ENCODE measurements around the gene MBOAT2.

The MBOAT2 gene

DNA sequence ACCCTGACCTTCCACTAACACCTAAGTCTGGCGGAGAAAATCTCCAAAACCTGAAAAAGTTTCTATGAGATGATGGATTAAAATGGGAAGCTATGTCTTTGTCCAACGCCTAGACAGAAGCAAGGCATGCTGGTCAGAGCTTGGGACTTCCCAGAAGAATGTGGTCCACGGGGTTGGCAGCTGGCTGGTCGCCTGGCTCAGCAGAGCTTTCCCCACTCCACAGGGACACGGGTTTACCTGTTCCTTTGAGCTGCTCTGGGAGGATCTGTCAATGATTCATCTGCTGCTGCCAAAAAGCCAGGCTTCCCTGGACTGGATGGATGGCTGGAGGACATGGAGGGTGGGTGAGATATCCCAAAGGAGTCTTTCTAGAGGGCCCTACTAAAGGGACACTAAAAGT lies 10.8 kb downstream of the MBOAT2 start:
- no peak for DNase-seq (ENCODE audit: low spot score)
- in situ Hi-C loops (cut with MboI; ENCODE audit: low pct_unique_long_range_greater_than_20kb, low sequenced_read_pairs, unreplicated experiment) = no loop called here
- TF ChIP-seq, protein P1, sequence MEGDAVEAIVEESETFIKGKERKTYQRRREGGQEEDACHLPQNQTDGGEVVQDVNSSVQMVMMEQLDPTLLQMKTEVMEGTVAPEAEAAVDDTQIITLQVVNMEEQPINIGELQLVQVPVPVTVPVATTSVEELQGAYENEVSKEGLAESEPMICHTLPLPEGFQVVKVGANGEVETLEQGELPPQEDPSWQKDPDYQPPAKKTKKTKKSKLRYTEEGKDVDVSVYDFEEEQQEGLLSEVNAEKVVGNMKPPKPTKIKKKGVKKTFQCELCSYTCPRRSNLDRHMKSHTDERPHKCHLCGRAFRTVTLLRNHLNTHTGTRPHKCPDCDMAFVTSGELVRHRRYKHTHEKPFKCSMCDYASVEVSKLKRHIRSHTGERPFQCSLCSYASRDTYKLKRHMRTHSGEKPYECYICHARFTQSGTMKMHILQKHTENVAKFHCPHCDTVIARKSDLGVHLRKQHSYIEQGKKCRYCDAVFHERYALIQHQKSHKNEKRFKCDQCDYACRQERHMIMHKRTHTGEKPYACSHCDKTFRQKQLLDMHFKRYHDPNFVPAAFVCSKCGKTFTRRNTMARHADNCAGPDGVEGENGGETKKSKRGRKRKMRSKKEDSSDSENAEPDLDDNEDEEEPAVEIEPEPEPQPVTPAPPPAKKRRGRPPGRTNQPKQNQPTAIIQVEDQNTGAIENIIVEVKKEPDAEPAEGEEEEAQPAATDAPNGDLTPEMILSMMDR (IDR thresholded peaks at IDR 0.05; ENCODE audit: extremely low read depth, insufficient read depth, missing control alignments) = no peak

DNA sequence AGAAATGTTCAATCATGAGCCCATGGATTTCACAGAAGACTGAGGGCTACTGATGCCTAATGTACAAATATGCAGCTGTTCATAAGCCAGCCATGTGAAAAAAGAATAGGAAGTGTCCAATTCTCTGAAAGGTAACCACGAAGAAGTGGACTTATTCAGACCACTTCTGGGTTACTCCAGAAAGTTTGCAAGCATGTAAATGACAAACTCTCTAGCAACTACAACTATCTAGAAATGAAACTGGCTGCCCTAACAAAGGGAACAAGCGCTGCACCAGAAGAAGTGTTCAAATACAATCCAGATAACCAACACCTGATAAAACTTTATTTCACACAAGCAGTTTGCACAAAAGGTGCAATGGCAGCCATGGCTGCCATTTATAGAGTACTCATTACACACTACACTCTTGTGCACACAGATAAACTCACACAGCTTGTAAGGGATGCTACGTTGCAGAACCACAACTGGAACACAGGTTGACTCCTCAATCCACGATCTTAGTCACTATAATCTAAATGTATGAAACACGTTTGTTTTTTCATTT lies 13.9 kb downstream of the MBOAT2 start:
- no peak for DNase-seq (ENCODE audit: low spot score)
- in situ Hi-C loops (cut with MboI; ENCODE audit: low pct_unique_long_range_greater_than_20kb, low sequenced_read_pairs, unreplicated experiment) = no loop called here
- TF ChIP-seq, protein P1 (IDR thresholded peaks at IDR 0.05; ENCODE audit: extremely low read depth, insufficient read depth, missing control alignments) = no peak

DNA sequence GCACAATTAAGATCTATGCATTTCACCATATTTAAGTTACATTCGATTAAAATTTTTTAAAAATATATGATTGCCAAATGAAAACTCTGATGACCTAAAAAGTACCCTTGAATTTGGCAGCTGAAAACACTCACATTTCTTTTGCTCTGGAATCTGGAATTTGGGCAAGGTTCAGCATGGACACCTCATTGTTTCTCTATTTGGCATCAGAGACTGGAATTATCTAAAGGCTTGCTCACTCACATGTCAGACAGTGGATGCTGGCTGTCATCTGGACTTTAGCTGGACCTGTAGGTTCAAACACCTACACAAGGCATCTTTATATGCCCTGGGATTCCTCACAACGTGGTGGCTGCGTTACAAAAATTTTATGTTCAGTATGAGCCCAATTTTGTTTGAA lies 16.1 kb downstream of the MBOAT2 start:
- in situ Hi-C loops (cut with MboI; ENCODE audit: low pct_unique_long_range_greater_than_20kb, low sequenced_read_pairs, unreplicated experiment) = no loop called here
- DNase-seq (ENCODE audit: low spot score) = no peak

DNA sequence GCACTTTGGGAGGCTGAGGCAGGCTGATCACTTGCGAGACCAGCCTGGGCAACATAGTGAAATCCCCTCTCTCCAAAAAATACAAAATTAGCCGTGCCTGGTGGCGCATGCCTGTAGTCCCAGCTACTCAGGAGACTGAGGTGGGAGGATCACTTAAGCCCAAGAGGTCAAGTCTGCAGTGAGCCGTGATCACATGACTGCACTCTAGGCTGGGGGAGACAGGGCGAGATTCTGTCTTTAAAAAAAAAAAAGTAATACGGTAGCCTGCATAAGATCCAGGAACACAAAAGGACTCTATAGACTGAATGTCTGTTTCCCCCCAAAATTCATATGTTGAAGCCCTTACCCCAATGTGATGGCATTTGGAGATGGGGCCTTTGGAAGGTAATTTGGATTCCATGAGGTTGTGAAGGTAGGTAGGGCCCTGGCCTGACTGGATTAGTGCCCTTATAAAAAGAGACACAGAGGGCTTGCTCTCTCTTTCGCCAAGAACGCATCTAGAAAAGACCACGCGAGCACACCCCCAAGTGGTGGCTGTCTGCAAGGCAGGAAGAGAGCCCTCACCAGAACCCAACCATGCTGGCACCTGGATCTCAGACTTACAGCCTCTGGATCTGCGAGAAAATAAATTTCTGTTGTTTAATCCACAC lies 17.0 kb downstream of the MBOAT2 start:
- DNase-seq (ENCODE audit: low spot score) = no peak
- TF ChIP-seq, protein P1 (IDR thresholded peaks at IDR 0.05; ENCODE audit: extremely low read depth, insufficient read depth, missing control alignments) = peak; percentile 45
- in situ Hi-C loops (cut with MboI; ENCODE audit: low pct_unique_long_range_greater_than_20kb, low sequenced_read_pairs, unreplicated experiment) = no loop called here

More for the DNA sequence above, 16.1 kb downstream of the MBOAT2 start:
- TF ChIP-seq, protein P1 (IDR thresholded peaks at IDR 0.05; ENCODE audit: extremely low read depth, insufficient read depth, missing control alignments) = no peak

DNA sequence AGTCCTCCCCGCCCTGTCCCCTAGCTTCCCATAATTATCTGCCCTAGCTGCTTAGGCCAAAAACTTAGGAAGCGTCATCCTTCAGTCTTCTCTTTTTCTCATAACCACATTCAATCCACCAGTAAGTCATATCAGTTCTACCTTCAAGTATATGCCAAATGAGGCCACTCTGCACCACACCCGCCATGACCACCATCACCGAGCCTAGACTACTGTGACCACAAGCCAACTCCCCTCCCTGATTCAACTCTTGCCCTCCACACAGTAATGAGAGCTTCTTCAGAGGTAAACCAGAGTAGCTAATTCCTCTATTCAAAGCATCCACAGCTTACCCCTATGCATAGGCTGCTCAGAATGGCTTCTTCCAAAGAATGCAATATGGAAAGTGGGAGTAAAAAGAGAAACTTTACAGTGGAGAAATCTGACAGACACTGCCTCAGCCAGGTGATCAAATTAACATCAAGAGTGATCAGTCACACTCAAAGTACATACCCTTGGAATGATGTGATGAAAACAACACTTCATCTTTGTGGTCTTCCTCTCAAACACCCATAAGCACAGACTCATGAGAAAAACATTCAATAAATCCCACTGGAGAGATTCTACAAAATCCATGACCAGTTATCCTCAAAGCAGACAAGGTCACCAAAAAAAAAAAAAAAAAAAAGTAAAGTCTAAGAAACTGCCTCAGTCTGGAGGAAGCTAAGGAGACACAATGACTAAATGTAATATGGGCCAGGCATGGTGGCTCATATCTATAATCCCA lies 17.7 kb downstream of the MBOAT2 start:
- TF ChIP-seq, protein P1 (IDR thresholded peaks at IDR 0.05; ENCODE audit: extremely low read depth, insufficient read depth, missing control alignments) = no peak
- in situ Hi-C loops (cut with MboI; ENCODE audit: low pct_unique_long_range_greater_than_20kb, low sequenced_read_pairs, unreplicated experiment) = no loop called here
- no peak for DNase-seq (ENCODE audit: low spot score)

DNA sequence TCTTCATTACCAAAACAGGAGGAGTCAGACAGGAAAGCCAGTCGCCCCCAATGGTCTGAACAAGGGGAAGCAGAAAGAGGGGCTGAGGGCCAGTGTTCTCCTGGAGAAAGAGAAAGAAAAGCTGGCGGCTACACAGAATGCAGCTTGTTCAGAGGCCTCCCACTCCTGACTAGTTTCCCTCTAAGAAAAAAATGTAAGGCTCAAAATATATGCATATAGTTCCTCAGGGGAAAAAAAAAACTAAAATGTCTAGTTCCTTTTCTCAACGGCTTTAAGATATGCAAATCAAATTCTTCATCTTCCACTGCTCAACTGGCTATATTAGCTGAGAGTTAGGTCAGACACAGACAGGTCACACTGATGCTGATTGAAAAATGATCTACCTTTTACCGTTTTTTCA lies 18.6 kb downstream of the MBOAT2 start:
- TF ChIP-seq, protein P1 (IDR thresholded peaks at IDR 0.05; ENCODE audit: extremely low read depth, insufficient read depth, missing control alignments) = no peak
- no peak for DNase-seq (ENCODE audit: low spot score)
- in situ Hi-C loops (cut with MboI; ENCODE audit: low pct_unique_long_range_greater_than_20kb, low sequenced_read_pairs, unreplicated experiment) = no loop called here
